Psoas muscle (tissue), 8 donors: ENCODE results near the gene SRSF10. TPM values are rescaled to one million over a fixed set of nuclear protein-coding genes. Genes with fewer than 3 reads are reported as not detected.
"Not testable (repeated sequence)": the region's sequence is repeated elsewhere in the genome, so short reads cannot be mapped to it uniquely, and the experiment has no call there.

Experiments used
- ATAC-seq, 4 donors: fragments of 200-7000 bp; cut with Tn5 transposase; one replicate each; pipeline ENCODE4 v1.9.1; 2020; ENCODE audit warnings: moderate library complexity in 3 of 4, mild to moderate bottlenecking in 2 of 4
- DNase-seq, 2 donors: peaks; one replicate each; pipeline ENCODE4 v3.0.0-alpha.2; 2020
- H3K27ac ChIP-seq: fragments of 200-600 bp; one replicate; pipeline ENCODE4 v1.8.0; 2022
- H3K27me3 ChIP-seq, 3 donors: fragments of 200-600 bp in 1 of 3; one replicate each; pipeline versions ENCODE4 v1.6.1 to v1.8.0; 2013 to 2022; ENCODE audit warnings: low read length in 2 of 3, mild to moderate bottlenecking in 2 of 3, moderate library complexity in 1 of 3; ENCODE audit not compliant: insufficient read depth in 3 of 3
- H3K36me3 ChIP-seq, 2 donors: fragments of 200-600 bp in 1 of 2; one replicate each; pipeline versions ENCODE4 v1.6.1 to v1.8.0; 2013 to 2022; ENCODE audit warnings: low read depth in 1 of 2, mild to moderate bottlenecking in 1 of 2, moderate library complexity in 1 of 2; ENCODE audit not compliant: insufficient read depth in 1 of 2
- H3K4me1 ChIP-seq: fragments of 200-600 bp; one replicate; pipeline ENCODE4 v1.8.0; 2022
- H3K4me3 ChIP-seq: fragments of 200-600 bp; one replicate; pipeline ENCODE4 v1.8.0; 2022; ENCODE audit warnings: mild to moderate bottlenecking
- H3K9me3 ChIP-seq: fragments of 200-600 bp; one replicate; pipeline ENCODE4 v1.8.0; 2022
- WGBS, 3 donors: extraction: QIAGEN DNeasy Blood & Tissue Kit; methylation state at CpG; one replicate each; pipeline versions ENCODE4 v1.1.6 to v1.1.7; 2013; 5-methylcytosine and 5-hydroxymethylcytosine counted together
- intact Hi-C, 2 donors: fragments of 100-400 bp; cut with DNase I; formaldehyde crosslinking; loops; one replicate each; pipeline versions ENCODE4 v1.11.0 to v1.14.2; 2022
- polyA plus RNA-seq, 3 donors: library from polyadenylated mRNA; stranded (reverse); fragments of 200-250 nt; gene quantifications; one replicate each; pipeline ENCODE4 v1.2.3, GENCODE V29; 2013
- total RNA-seq, 4 donors: library from RNA; stranded (reverse); fragmentation: NEBNext Ultra II Directional in 2 of 4; extraction: Animal tissue kit (Norgen Biotek cat#: 25700) in 2 of 4; gene quantifications; one replicate each; pipeline versions ENCODE4 v1.2.1 to v1.2.4, GENCODE V29; 2021 to 2023
- TF ChIP-seq, protein P1 (sequence below): fragments of 200-600 bp; IDR thresholded peaks from one replicate; pipeline ENCODE4 v1.8.0; 2022; ENCODE audit warnings: antibody characterized with exemption
- donor health status: healthy with polysubstance abuse.
- donor health status: DM: no; HTN: no; CAD: no; lungs with moderate emphysema.
- donor health status: Bipolar disorder and iron deficiency.
- donor health status: healthy.
- donor health status: DM: yes; HTN: yes; CAD: no.
- donor health status: DM: no; HTN: no; CAD: no.
- donor health status: DM: no; HTN: no; CAD: no.
- donor health status: DM: yes; HTN: yes; CAD: no.

The SRSF10 gene
- total and polyA plus RNA-seq, 7 donors = 28.8 to 56.6 (median 44.4) TPM

DNA sequence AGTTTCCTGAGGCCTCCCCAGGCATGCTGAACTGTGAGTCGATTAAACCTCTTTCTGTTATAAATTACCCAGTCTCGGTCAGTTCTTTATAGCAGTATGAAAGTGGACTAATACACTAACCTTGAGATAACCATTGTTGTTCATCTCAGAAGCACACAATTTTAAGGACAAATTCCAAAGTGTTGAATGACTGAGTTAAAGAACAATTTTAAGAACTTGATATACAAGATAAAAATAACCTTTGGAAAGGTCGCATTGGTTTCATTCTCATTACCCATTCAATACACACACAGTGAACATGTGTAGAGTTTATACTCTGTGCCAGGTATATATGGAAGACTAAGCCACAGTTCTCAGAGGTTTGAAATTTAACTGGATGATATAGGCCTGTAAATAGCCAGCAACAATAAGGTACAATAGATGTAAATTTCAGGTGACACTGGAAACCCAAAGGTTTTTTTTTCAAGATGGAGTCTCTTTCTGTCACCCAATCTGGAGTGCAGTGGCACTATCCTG is 19.1 kb upstream of the SRSF10 start:
- intact Hi-C loops = no loop called here
- Histone ChIP-seq H3K27ac (peak overlapping the region; percentile 65), H3K4me3 (no peak overlapping the region), H3K9me3 (no peaks in the 10 kb centered on the region), H3K27me3 (no peaks in the 10 kb centered on the region), H3K4me1 (peaks cover 30% of the 10 kb centered on the region), H3K36me3 (no peaks in the 10 kb centered on the region)
- no peak for DNase-seq
- peak in 2 of 4 donors; percentile 49 to 51 for ATAC-seq
- 41 to 55% (median 42%) methylated on average over 3 of the region's 3 CpGs for WGBS, 3 donors
- TF ChIP-seq, protein P1, sequence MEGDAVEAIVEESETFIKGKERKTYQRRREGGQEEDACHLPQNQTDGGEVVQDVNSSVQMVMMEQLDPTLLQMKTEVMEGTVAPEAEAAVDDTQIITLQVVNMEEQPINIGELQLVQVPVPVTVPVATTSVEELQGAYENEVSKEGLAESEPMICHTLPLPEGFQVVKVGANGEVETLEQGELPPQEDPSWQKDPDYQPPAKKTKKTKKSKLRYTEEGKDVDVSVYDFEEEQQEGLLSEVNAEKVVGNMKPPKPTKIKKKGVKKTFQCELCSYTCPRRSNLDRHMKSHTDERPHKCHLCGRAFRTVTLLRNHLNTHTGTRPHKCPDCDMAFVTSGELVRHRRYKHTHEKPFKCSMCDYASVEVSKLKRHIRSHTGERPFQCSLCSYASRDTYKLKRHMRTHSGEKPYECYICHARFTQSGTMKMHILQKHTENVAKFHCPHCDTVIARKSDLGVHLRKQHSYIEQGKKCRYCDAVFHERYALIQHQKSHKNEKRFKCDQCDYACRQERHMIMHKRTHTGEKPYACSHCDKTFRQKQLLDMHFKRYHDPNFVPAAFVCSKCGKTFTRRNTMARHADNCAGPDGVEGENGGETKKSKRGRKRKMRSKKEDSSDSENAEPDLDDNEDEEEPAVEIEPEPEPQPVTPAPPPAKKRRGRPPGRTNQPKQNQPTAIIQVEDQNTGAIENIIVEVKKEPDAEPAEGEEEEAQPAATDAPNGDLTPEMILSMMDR = no peak

DNA sequence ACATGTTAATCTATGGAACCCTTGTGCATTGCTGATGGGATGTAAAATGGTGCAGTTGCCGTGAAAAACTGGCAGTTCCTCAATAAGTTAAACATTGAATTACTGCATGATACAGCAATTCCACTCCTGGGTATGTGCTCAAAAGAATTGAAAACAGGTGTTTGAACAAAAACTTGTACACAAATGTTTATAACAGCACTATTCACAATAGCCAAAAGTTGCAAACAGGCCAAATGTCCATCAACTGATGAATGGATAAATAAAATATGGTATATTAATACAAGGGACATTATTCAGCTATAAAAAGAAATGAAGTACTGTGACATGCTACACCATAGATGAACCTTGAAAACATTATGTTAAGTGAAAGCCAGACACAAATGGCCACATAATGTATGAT is 17.7 kb upstream of the SRSF10 start:
- no peak overlapping the region for H3K4me3 ChIP-seq
- no peaks in the 10 kb centered on the region for H3K36me3 ChIP-seq
- TF ChIP-seq, protein P1 = no peak
- no peak for DNase-seq
- peaks cover 16% of the 10 kb centered on the region for H3K4me1 ChIP-seq
- intact Hi-C loops = no loop called here
- no peaks in the 10 kb centered on the region for H3K27me3 ChIP-seq
- no peaks in the 10 kb centered on the region for H3K9me3 ChIP-seq
- 42 to 55% (median 43%) methylated on average over 1 of the region's 1 CpG for WGBS, 3 donors
- H3K27ac ChIP-seq = no peak overlapping the region
- no peak for ATAC-seq

DNA sequence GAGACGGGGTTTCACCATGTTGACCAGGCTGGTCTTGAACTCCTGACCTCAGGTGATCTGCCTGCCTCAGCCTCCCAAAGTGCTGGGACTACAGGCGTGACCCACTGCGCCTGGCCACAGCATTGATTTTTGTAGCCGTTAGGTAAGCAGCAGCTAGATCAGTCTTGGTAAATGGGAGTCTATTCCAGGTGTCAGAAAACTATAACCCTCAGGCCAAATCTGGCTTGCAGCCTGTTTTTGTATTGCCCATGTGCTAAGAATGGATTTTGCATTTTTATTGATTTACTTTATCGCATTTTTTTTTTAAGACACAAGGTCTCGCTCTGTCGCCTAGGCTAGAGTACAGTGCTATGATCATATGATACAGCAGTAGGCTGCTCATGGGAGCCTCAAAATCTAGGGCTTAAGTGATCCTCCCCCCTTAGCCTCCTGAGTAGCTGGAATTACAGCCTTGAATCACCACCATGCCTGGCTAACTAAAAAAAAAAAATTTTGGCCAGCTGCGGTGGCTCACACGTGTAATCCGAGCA is 16.6 kb upstream of the SRSF10 start:
- Histone ChIP-seq H3K27me3 (no peaks in the 10 kb centered on the region), H3K4me1 (peaks cover 12% of the 10 kb centered on the region), H3K27ac (no peak overlapping the region), H3K4me3 (no peak overlapping the region), H3K9me3 (no peaks in the 10 kb centered on the region), H3K36me3 (no peaks in the 10 kb centered on the region)
- WGBS, 3 donors = 71 to 80% (median 76%) methylated on average over 10 of the region's 10 CpGs
- TF ChIP-seq, protein P1 = no peak
- peak in 2 of 4 donors; percentile 19 to 47 for ATAC-seq
- intact Hi-C loops = no loop called here
- DNase-seq = no peak

DNA sequence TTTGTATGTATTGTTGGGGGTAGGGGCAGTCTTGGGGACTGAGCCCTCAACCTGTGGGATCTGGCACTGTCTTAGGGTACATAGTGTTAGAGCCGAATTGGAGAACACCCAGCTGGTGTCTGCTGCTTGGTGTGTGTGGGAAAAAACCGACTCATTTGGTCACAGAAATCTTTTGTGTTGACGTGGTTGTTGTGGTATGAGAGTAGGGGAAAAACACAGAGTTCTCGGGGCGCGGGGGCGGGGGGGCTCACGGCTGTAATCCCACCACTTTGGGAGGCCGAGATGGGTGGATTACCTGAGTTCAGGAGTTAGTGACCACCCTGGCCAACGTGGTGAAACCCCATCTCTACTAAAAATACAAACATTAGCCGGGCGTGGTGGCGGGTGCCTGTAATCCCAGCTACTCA is 15.3 kb upstream of the SRSF10 start:
- Histone ChIP-seq H3K27me3 (no peaks in the 10 kb centered on the region), H3K4me3 (no peak overlapping the region), H3K27ac (no peak overlapping the region), H3K36me3 (no peaks in the 10 kb centered on the region), H3K4me1 (peaks cover 12% of the 10 kb centered on the region), H3K9me3 (no peaks in the 10 kb centered on the region)
- DNase-seq = no peak
- intact Hi-C loops = no loop called here
- WGBS, 3 donors = 36 to 63% (median 49%) methylated on average over 13 of the region's 13 CpGs
- TF ChIP-seq, protein P1 = no peak
- no peak for ATAC-seq

DNA sequence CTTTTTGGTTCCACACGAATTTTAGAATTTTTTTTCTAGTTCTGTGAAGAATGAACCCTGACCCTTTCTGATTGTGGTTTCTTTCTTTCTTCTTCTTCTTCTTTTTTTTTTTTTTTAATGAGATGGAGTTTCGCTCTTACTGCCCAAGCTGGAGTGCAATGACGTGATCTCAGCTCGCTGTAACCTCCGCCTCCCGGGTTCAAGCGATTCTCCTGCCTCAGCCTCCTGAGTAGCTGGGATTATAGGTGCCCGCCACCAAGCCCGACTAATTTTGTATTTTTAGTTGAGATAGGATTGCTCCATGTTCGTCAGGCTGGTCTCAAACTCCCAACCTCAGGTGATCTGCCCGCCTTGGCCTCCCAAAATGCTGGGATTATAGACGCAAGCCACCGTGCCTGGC is 11.9 kb upstream of the SRSF10 start:
- intact Hi-C loops, H3K27me3 ChIP-seq, ATAC-seq: not testable (repeated sequence)

More for the DNA sequence above, 11.9 kb upstream of the SRSF10 start:
- H3K9me3 ChIP-seq, DNase-seq, H3K4me1 ChIP-seq, H3K4me3 ChIP-seq, H3K36me3 ChIP-seq, H3K27ac ChIP-seq: not testable (repeated sequence)
- WGBS, 3 donors = 85 to 93% (median 86%) methylated on average over 13 of the region's 13 CpGs
